SH-SY5Y (cell line): ENCODE data around the gene CD59.

Experiments
- GATA2 ChIP-seq: IDR thresholded peaks from 2 replicates; pipeline ENCODE4 v1.6.1; 2011; ENCODE audit warnings: mild to moderate bottlenecking, low read depth, low read length
- GATA3 ChIP-seq: IDR thresholded peaks from 2 replicates; pipeline ENCODE4 v1.6.1; 2011; ENCODE audit warnings: low read depth, mild to moderate bottlenecking, low read length, moderate library complexity

DNA sequence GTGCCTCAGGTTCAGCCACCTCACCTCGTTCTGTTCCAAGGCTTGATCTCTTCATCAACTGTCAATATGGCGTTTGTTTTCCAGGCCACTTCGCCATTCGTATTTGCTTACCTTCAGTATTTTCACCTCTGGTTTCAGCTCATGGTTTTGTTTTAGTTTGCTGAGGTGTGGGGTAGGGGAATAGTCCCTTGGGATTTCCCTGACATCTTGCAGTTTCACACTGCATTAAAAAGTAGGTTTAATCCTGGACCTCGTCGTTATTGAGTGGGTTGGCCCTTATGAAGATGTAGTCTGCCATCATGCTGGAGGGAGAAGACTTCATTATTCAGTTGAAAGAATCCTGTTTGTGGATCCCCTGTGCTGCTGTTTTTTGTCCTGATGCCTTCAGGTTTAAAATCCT, 81.6 kb downstream of the CD59 start:
- TF ChIP-seq GATA2 (no peak), GATA3 (no peak)
